Sigmoid colon (tissue), 4 donors: ENCODE measurements around the gene ETDA.
"Not testable (repeated sequence)": the region's sequence is repeated elsewhere in the genome, so short reads cannot be mapped to it uniquely, and the experiment has no call there.

Source experiments
- POLR2A ChIP-seq, 2 donors: fragments of 450-650 bp; IDR thresholded peaks; one replicate each; pipeline ENCODE4 v1.6.1; 2016; ENCODE audit warnings: antibody characterized with exemption in 2 of 2, mild to moderate bottlenecking in 2 of 2, moderate library complexity in 2 of 2
- POLR2AphosphoS5 ChIP-seq, 4 donors: sonication (generic); formaldehyde crosslinking; IDR thresholded peaks; one replicate each; pipeline ENCODE4 v1.6.1; 2017; ENCODE audit warnings: antibody characterized with exemption in 4 of 4
- TF ChIP-seq, protein P1 (sequence below), 4 experiments: fragments of 450-650 bp in 3 of 4; fragments of 200-600 bp in 1 of 4; IDR thresholded peaks; one replicate each; pipeline ENCODE4 v1.5.1; 2016 to 2019; ENCODE audit warnings: antibody characterized with exemption in 4 of 4, mild to moderate bottlenecking in 3 of 4, moderate library complexity in 2 of 4

DNA sequence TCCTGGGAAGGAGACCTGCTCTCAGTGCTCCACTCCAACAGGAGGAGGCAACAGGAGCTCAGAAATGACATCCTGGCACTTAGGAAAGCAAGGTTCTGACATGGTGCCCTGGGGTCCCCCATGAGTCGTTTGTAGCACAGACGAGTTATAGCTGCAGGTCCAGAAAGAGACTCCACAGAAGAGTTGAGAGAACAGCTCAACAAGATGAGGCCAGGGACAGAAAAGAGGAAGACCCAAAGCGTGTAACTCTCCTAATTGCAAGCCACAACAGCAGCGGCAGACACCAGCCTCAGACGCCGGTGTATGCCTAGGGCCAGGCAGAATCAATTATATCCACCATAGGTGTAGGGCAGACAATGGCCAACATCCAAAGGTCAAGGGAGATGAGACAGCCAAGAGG, 5.9 kb upstream of the ETDA start:
- TF ChIP-seq, protein P1, sequence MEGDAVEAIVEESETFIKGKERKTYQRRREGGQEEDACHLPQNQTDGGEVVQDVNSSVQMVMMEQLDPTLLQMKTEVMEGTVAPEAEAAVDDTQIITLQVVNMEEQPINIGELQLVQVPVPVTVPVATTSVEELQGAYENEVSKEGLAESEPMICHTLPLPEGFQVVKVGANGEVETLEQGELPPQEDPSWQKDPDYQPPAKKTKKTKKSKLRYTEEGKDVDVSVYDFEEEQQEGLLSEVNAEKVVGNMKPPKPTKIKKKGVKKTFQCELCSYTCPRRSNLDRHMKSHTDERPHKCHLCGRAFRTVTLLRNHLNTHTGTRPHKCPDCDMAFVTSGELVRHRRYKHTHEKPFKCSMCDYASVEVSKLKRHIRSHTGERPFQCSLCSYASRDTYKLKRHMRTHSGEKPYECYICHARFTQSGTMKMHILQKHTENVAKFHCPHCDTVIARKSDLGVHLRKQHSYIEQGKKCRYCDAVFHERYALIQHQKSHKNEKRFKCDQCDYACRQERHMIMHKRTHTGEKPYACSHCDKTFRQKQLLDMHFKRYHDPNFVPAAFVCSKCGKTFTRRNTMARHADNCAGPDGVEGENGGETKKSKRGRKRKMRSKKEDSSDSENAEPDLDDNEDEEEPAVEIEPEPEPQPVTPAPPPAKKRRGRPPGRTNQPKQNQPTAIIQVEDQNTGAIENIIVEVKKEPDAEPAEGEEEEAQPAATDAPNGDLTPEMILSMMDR (IDR thresholded peaks at IDR 0.05), result not testable (repeated sequence)
- not testable (repeated sequence) for TF ChIP-seq POLR2A, POLR2AphosphoS5 (IDR thresholded peaks at IDR 0.05)
